PC-3 (cell line): Measurements from ENCODE around the gene BIRC6.

Experiments
- CTCF ChIP-seq: fragments of 300-600 bp; sonication (generic); conservative IDR thresholded peaks from 2 replicates; pipeline ENCODE4 v1.5.1; 2017; ENCODE audit warnings: antibody characterized with exemption, low read depth, mild to moderate bottlenecking, low read length
- EZH2phosphoT487 ChIP-seq: fragments of 300-600 bp; sonication (generic); IDR thresholded peaks from 2 replicates; pipeline ENCODE4 v1.6.1; 2018; ENCODE audit warnings: mild to moderate bottlenecking, antibody characterized with exemption, low read length, borderline replicate concordance

- no peak for TF ChIP-seq CTCF
- TF ChIP-seq EZH2phosphoT487 = no peak
These were observed 14.0 kb upstream of the BIRC6 start for GRCh38 chr2:32342801-32343200.
